Left ventricle myocardium inferior (tissue), 1 donor: Measurements from ENCODE around the gene ADCY3. TPM values are rescaled to one million over a fixed set of nuclear protein-coding genes. Genes with fewer than 3 reads are reported as not detected.

Experiments used
- DNase-seq: peaks from one replicate; pipeline ENCODE4 v3.0.0-alpha.2; 2020
- H3K27ac ChIP-seq: fragments of 200-600 bp; replicated peaks from 2 replicates; pipeline ENCODE4 v1.8.0; 2021
- H3K27me3 ChIP-seq: fragments of 200-600 bp; 2 replicates; pipeline ENCODE4 v1.8.0; 2021; ENCODE audit warnings: low read depth
- H3K36me3 ChIP-seq: fragments of 200-600 bp; 2 replicates; pipeline ENCODE4 v1.8.0; 2021
- H3K4me1 ChIP-seq: fragments of 200-600 bp; 2 replicates; pipeline ENCODE4 v1.8.0; 2021
- H3K4me3 ChIP-seq: fragments of 200-600 bp; 2 replicates; pipeline ENCODE4 v1.8.0; 2021; ENCODE audit warnings: mild to moderate bottlenecking, moderate library complexity
- H3K9me3 ChIP-seq: fragments of 200-600 bp; replicated peaks from 2 replicates; pipeline ENCODE4 v1.8.0; 2021
- CTCF ChIP-seq: fragments of 200-600 bp; IDR thresholded peaks from 2 replicates; pipeline ENCODE4 v1.8.0; 2021; ENCODE audit warnings: antibody characterized with exemption, mild to moderate bottlenecking, borderline replicate concordance
- intact Hi-C: fragments of 100-400 bp; cut with micrococcal nuclease; formaldehyde crosslinking; loops from one replicate; pipeline ENCODE4 v1.11.0; 2022
- total RNA-seq: library from RNA; stranded (reverse); fragmentation: NEBNext Ultra II Directional; extraction: Animal tissue kit (Norgen Biotek cat#: 25700); gene quantifications from one replicate; pipeline ENCODE4 v1.2.1, GENCODE V29; 2021
- donor health status: DM: no; HTN: yes; CAD: no; lungs with severe emphysema.

ADCY3 gene
- total RNA-seq, 1 donor from 2014 or later: 12.8 TPM

GRCh38 chr2:24832521-24832920, 87.5 kb downstream of the ADCY3 start:
- H3K36me3 ChIP-seq: peaks cover 5% of the 10 kb centered on the region
- DNase-seq: no peak
- no peak overlapping the region for H3K27ac ChIP-seq
- H3K4me1 ChIP-seq: peaks cover 11% of the 10 kb centered on the region
- no peaks in the 10 kb centered on the region for H3K9me3 ChIP-seq
- H3K4me3 ChIP-seq: no peak overlapping the region
- no peaks in the 10 kb centered on the region for H3K27me3 ChIP-seq
- intact Hi-C loops: no loop called here
- TF ChIP-seq CTCF: no peak

GRCh38 chr2:24832073-24832461, 88.0 kb downstream of the ADCY3 start:
- no peak overlapping the region for H3K4me3 ChIP-seq
- H3K9me3 ChIP-seq: no peaks in the 10 kb centered on the region
- H3K36me3 ChIP-seq: peaks cover 5% of the 10 kb centered on the region
- no peak for TF ChIP-seq CTCF
- peaks cover 15% of the 10 kb centered on the region for H3K4me1 ChIP-seq
- H3K27me3 ChIP-seq: no peaks in the 10 kb centered on the region
- H3K27ac ChIP-seq: no peak overlapping the region
- DNase-seq: peak; percentile 42
- intact Hi-C loops: no loop called here

GRCh38 chr2:24831221-24832072, 88.6 kb downstream of the ADCY3 start:
- Histone ChIP-seq H3K36me3 (peaks cover 5% of the 10 kb centered on the region), H3K4me3 (no peak overlapping the region), H3K4me1 (peaks cover 19% of the 10 kb centered on the region), H3K27me3 (no peaks in the 10 kb centered on the region), H3K27ac (no peak overlapping the region), H3K9me3 (no peaks in the 10 kb centered on the region)
- TF ChIP-seq CTCF: no peak
- no peak for DNase-seq
- intact Hi-C loops: no loop called here

GRCh38 chr2:24830786-24831185, 89.3 kb downstream of the ADCY3 start:
- Histone ChIP-seq H3K4me3 (no peak overlapping the region), H3K27me3 (no peaks in the 10 kb centered on the region), H3K27ac (no peak overlapping the region), H3K36me3 (peaks cover 5% of the 10 kb centered on the region), H3K9me3 (no peaks in the 10 kb centered on the region), H3K4me1 (peaks cover 19% of the 10 kb centered on the region)
- DNase-seq: no peak
- intact Hi-C loops: no loop called here
- no peak for TF ChIP-seq CTCF

- peaks cover 19% of the 10 kb centered on the region for H3K4me1 ChIP-seq
These were observed 89.7 kb downstream of the ADCY3 start for GRCh38 chr2:24830351-24830750.

More at GRCh38 chr2:24830351-24830750, 89.7 kb downstream of the ADCY3 start:
- Histone ChIP-seq H3K9me3 (no peaks in the 10 kb centered on the region), H3K4me3 (no peak overlapping the region), H3K36me3 (peaks cover 5% of the 10 kb centered on the region), H3K27ac (no peak overlapping the region), H3K27me3 (no peaks in the 10 kb centered on the region)
- intact Hi-C loops: no loop called here
- no peak for TF ChIP-seq CTCF
- no peak for DNase-seq
